A549 treated with GW870086 at 1 μM for 4 hours (cell line): ENCODE measurements around the gene GABARAPL2. TPM values are rescaled to one million over a fixed set of nuclear protein-coding genes. Genes with fewer than 3 reads are reported as not detected.

Source experiments
- total RNA-seq: library from RNA; stranded (reverse); fragments of 200-300 nt; extraction: Qiagen RNA extraction; gene quantifications from 5 replicates; pipeline ENCODE4 v1.2.3, GENCODE V29; 2022; ENCODE audit warnings: low read depth

The GABARAPL2 gene, protein sequence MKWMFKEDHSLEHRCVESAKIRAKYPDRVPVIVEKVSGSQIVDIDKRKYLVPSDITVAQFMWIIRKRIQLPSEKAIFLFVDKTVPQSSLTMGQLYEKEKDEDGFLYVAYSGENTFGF
- total RNA-seq = 89.9 to 92.1 TPM (median 91.5 TPM) in 5 replicates

DNA sequence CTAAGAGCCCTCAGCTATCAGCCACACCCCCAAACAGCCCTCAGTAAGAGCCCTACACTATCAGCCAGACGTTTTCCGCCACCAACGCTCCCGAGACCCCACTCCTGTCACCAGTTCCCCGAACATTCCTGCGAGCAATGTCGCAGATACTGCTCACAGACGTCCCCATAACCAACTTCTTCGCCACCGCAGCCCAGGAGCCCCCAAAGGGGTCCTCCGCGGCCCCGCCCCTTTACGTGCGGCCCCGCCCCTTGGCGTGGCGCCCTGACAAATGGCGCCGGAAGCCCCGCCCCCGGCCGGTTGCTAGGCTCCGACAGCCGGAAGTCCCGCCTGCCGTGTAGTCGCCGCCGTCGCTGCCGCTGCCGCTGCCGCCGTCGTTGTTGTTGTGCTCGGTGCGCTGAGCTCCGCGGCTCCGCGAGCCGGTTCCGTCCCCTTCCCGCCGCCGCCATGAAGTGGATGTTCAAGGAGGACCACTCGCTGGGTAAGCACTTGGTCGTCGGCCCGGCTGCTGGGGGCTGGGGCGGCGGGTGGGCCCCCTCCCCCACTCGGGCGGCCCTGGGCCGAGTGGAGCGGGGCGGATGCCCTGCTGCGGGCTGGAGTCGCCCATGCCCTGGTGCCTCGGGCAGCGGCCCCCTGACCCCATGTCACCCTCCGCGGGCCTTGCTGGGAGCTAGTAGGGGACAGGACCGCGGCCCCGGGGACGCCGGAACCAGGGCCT is at the start of gene GABARAPL2:
Gene GABARAPL2 (plus strand): TSS at position 340 of the 718 bp plus-strand sequence. CDS start 108 bp downstream, at position 448.

DNA sequence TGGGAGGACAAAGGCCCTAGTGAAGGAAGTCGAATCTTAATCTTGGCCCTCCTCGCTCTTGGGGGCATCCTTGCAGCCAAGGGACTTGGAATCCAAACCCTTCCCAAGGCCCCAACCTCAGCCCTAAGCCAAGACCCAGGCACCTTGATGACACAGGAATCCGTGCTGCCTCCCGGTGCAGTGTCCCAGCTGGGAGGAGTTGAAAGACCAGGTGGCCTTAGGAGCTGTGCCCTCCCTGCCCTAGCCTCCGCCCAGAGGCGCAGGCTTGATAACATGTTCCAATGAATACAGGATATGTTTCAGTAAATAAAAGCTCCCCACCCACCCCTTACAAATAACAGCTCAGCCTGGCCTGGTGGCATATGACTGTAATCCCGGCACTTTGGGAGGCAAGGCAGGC is 30.3 kb upstream of the GABARAPL2 start, which contains the start of gene CHST5:
Gene CHST5 (minus strand): TSS at position 208 of the 400 bp plus-strand sequence. CDS start 5,724 bp downstream, outside the sequence.

DNA sequence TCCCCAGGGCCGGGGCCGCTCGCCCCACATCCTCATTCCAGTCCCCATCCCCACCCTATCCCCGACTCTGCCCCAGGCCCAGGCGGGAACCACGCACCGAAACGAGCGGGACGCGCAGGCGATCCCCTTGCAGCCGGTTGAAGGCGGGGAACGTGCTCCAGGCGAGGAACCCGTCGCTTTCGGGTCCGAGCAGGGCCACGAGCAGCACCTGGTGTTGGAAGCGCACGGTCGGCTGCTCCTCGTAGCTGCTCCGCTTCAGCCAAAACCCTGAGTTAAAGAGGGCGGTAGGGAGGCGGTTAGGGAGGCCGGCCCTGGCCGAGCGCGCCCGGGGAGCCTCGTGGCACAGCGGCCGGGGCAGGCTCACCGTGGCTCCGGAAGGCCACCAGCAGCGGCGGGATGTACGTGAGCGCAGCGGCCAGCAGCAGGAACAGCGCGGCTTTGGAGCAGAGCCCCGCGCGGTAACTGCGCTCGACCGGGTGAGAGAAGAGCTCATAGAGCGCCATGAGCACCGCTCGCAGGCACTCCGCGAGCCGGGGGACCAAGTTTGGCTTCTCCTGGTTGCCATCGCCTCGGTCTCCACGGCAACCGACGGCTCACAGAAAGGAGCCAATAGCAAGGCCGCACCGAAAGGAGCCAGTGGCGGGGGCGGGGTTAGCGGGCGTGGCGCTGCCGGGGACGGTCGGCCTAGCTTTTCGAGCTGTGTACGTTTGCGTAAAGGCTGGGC is 10.3 kb upstream of the GABARAPL2 start, which contains the start of gene TMEM231:
Gene TMEM231 (minus strand): TSS at position 546 of the 724 bp plus-strand sequence. CDS start 43 bp downstream, at position 503.

DNA sequence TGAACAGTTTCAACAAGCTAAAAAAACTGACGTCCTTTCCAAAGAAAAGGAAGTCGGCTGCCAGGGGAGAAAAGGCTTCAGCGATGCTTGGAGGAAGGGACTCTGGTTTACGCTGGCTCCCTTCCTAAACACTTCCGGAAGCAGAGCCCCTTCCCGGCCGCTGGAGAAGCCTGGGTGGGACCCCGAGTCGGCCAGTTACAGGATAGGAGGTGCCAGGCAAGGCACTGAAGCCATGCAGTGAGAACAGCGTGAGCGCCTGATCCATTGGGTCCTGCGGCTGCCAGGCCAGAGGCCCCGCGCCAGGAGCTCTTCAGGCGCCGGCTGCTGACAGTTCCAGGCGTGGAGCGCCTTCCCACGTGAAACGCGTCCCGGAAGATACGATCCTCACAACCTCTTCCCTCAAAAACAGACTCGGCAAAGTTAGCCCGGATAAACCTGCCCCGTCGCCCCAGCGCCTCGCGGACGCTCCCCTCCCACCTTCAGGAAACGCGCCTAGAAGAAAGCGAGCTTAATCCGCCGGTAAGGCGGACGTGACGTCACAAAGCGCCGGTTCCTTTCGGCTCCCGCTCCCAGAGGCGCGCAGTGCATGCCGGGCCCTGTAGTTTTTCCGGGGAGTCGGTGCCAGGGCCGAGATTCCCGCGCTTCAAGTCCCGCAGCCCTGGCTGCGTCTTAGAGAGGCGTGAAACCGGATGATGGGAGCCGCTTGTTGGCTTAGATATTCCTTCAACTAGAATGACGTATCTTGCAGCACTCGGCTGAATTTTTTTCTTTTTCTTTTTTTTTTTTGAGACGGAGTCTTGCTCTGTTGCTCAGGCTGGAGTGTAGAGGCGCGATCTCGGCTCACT is 56.8 kb downstream of the GABARAPL2 start, which contains the start of gene ADAT1:
Gene ADAT1 (minus strand): TSS at position 521 of the 845 bp plus-strand sequence. CDS start 2,482 bp downstream, outside the sequence.

Other genes starting within 250 kb of the GABARAPL2 start
- 62.8 to 66.9 TPM (median 66.4 TPM) in 5 replicates for gene CFDP1, start 132.9 kb upstream of the GABARAPL2 start, total RNA-seq
- gene TMEM170A, start 101.7 kb upstream of the GABARAPL2 start, total RNA-seq = 13.7 to 17.2 TPM (median 15.9 TPM) in 5 replicates
- gene CHST6, start 70.9 kb upstream of the GABARAPL2 start, total RNA-seq = 0.18 to 0.34 TPM (median 0.23 TPM) in 5 replicates
- gene CHST5, start 30.3 kb upstream of the GABARAPL2 start, total RNA-seq = 0.05 to 0.10 TPM in 2 of 5 replicates, not detected in the others
- gene TMEM231, start 10.1 kb upstream of the GABARAPL2 start, total RNA-seq = 6.6 to 10.3 TPM (median 8.9 TPM) in 5 replicates
- gene ADAT1, start 56.9 kb downstream of the GABARAPL2 start, total RNA-seq = 28.4 to 39.3 TPM (median 37.0 TPM) in 5 replicates
- gene KARS1, start 81.3 kb downstream of the GABARAPL2 start, total RNA-seq = 162 to 181 TPM (median 168 TPM) in 5 replicates
- 38.3 to 45.0 TPM (median 43.5 TPM) in 5 replicates for gene TERF2IP, start 81.4 kb downstream of the GABARAPL2 start, total RNA-seq
- not detected in 5 replicates for gene CPHXL2, start 110.6 kb downstream of the GABARAPL2 start, total RNA-seq
- gene DUXB, start 135.1 kb downstream of the GABARAPL2 start, total RNA-seq = not detected in 5 replicates
- not detected in 5 replicates for gene CPHXL, start 160.1 kb downstream of the GABARAPL2 start, total RNA-seq